Common myeloid progenitor, CD34-positive (primary cell): ENCODE results near the gene PDE4B.

ENCODE experiments used
- CTCF ChIA-PET: fragments of 350-600 bp; sonication (Branson Sonifier 250); formaldehyde crosslinking; loops from one replicate; lab custom pipeline; 2021; ENCODE audit warnings: antibody characterized with exemption; lab: Charles Lee
- POLR2A ChIA-PET: fragments of 350-600 bp; sonication (Branson Sonifier 250); formaldehyde crosslinking; loops from one replicate; lab custom pipeline; 2021; ENCODE audit warnings: antibody characterized with exemption; lab: Charles Lee
- DNase-seq, 3 donors: peaks; one replicate each; pipeline versions ENCODE4 v3.0.0 to v3.0.0-alpha.2; 2013
- H3K27ac ChIP-seq, 2 experiments: 1 replicate in 1 of 2; 2 replicates in 1 of 2; pipeline ENCODE4 v1.7.0; 2013; ENCODE audit warnings: inconsistent platforms in 2 of 2, low read length in 2 of 2, mild to moderate bottlenecking in 2 of 2, low read depth in 1 of 2, moderate library complexity in 1 of 2; ENCODE audit not compliant: severe bottlenecking in 2 of 2, insufficient read depth in 1 of 2, poor library complexity in 1 of 2
- H3K27me3 ChIP-seq, 5 experiments: replicated peaks in 2 of 5; 1 replicate in 3 of 5; 2 replicates in 2 of 5; pipeline versions ENCODE4 v1.6.1 to v1.7.0; 2013; ENCODE audit warnings: low read length in 4 of 5, mild to moderate bottlenecking in 2 of 5, moderate library complexity in 2 of 5, inconsistent platforms in 1 of 5; ENCODE audit not compliant: insufficient read depth in 5 of 5, control insufficient read depth in 4 of 5
- H3K36me3 ChIP-seq, 4 experiments: 1 replicate in 2 of 4; 2 replicates in 2 of 4; pipeline versions ENCODE4 v1.6.1 to v1.7.0; 2013; ENCODE audit warnings: low read length in 3 of 4, control low read depth in 1 of 4, mild to moderate bottlenecking in 1 of 4; ENCODE audit not compliant: control insufficient read depth in 4 of 4, insufficient read depth in 4 of 4
- H3K4me1 ChIP-seq, 4 experiments: 1 replicate in 3 of 4; 2 replicates in 1 of 4; pipeline versions ENCODE4 v1.6.1 to v1.7.1; 2013; ENCODE audit warnings: low read length in 3 of 4, mild to moderate bottlenecking in 3 of 4, control low read depth in 1 of 4, inconsistent platforms in 1 of 4, moderate library complexity in 1 of 4; ENCODE audit not compliant: control insufficient read depth in 4 of 4, insufficient read depth in 4 of 4; ENCODE audit errors: control extremely low read depth in 1 of 4
- H3K4me3 ChIP-seq, 7 experiments: 1 replicate in 4 of 7; 2 replicates in 3 of 7; pipeline versions ENCODE4 v1.5.1 to v1.7.0; 2013; ENCODE audit warnings: mild to moderate bottlenecking in 7 of 7, low read length in 6 of 7, moderate library complexity in 6 of 7, inconsistent platforms in 2 of 7, low read depth in 2 of 7, control low read depth in 1 of 7; ENCODE audit not compliant: insufficient read depth in 4 of 7, control insufficient read depth in 1 of 7; ENCODE audit errors: extremely low read depth in 1 of 7
- H3K9me3 ChIP-seq, 5 experiments: 1 replicate in 4 of 5; 2 replicates in 1 of 5; pipeline versions ENCODE4 v1.6.1 to v1.7.1; 2013; ENCODE audit warnings: low read length in 4 of 5, mild to moderate bottlenecking in 2 of 5, inconsistent platforms in 1 of 5, low read depth in 1 of 5, moderate library complexity in 1 of 5; ENCODE audit not compliant: control insufficient read depth in 4 of 5, insufficient read depth in 2 of 5; ENCODE audit errors: control extremely low read depth in 1 of 5
- WGBS: methylation state at CpG from one replicate; pipeline ENCODE4 v1.1.5; 2013; ENCODE audit not compliant: insufficient coverage; 5-methylcytosine and 5-hydroxymethylcytosine counted together

PDE4B gene

DNA sequence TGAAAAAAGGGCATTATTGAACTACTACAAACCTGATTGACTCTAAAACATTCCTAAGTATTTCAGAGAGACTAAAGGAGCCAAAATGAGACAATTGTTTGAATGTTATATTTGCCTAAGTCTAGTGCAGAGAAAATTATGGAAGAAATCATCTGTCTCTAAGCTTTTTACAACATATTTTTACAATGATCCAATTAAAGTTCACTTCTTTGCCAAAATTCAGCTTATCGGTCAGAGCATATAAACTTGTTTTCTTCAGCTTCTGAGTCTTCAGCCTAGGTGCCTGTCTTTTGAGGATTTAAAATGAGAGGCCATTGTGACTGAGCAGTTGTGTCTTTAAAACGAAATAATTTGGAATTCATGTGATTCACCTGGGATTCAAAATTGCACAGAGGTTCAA lies 560.1 kb downstream of the PDE4B start:
- POLR2A ChIA-PET, result no interaction called here
- no peak overlapping the region for H3K4me3 ChIP-seq
- CTCF ChIA-PET, result interaction anchor here (0.6 to 4.6 kb wide), 8 partner anchors 9 to 110 kb away, joined by 3 to 28 read pairs (median 8); no protein-coding TSS in a partner anchor
- WGBS, result 90% methylated on average over 1 of the region's 2 CpGs
- H3K27me3 ChIP-seq, result no peaks in the 10 kb centered on the region
- no peaks in the 10 kb centered on the region for H3K9me3 ChIP-seq
- peaks cover 34 to 54% (median 46%) of the 10 kb centered on the region in 4 experiments for H3K4me1 ChIP-seq
- no peak overlapping the region for H3K27ac ChIP-seq
- DNase-seq, result no peak
- H3K36me3 ChIP-seq, result peaks cover 0 to 12% (median 4%) of the 10 kb centered on the region in 4 experiments

DNA sequence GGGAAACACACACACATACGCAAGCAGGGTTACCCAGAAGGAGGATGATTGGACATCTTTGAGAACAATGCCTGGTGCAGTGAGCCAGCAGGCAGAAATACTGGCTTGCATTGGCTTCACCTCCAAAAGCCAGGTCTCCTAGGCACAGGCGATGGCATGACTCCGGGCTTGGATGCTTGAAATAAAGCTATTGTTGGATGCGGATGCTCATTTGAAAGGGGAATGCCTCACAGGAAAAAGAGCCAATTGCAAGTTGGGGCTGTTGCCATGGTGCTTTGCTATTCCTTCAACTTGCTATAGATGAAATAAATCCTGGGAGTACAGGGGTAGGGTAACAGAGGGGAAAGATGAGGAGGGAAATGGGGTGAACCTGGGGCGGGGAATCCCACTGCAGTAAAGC lies 560.6 kb downstream of the PDE4B start:
- H3K4me3 ChIP-seq, result no peak overlapping the region
- ChIA-PET POLR2A (no interaction called here), CTCF (interaction anchor here (0.6 to 4.6 kb wide), 8 partner anchors 9 to 96 kb away, joined by 3 to 28 read pairs (median 4); no protein-coding TSS in a partner anchor)
- H3K9me3 ChIP-seq, result no peaks in the 10 kb centered on the region
- peaks cover 0 to 12% (median 6%) of the 10 kb centered on the region in 4 experiments for H3K36me3 ChIP-seq
- peaks cover 34 to 51% (median 44%) of the 10 kb centered on the region in 4 experiments for H3K4me1 ChIP-seq
- H3K27ac ChIP-seq, result no peak overlapping the region
- DNase-seq, result no peak
- H3K27me3 ChIP-seq, result no peaks in the 10 kb centered on the region
- 100% methylated on average over 1 of the region's 5 CpGs for WGBS

GRCh38 chr1:66354311-66355201 lies 561.9 kb downstream of the PDE4B start:
- Histone ChIP-seq H3K9me3 (no peaks in the 10 kb centered on the region), H3K36me3 (peaks cover 0 to 12% (median 6%) of the 10 kb centered on the region in 4 experiments), H3K4me1 (peaks cover 28 to 45% (median 37%) of the 10 kb centered on the region in 4 experiments), H3K27ac (no peak overlapping the region), H3K27me3 (no peaks in the 10 kb centered on the region), H3K4me3 (no peak overlapping the region)
- ChIA-PET POLR2A (no interaction called here), CTCF (interaction anchor here (0.7 to 4.5 kb wide), 6 partner anchors 11 to 95 kb away, joined by 3 to 17 read pairs (median 3); no protein-coding TSS in a partner anchor)
- WGBS, result 100% methylated on average over 2 of the region's 5 CpGs
- no peak for DNase-seq

GRCh38 chr1:66355756-66356155 lies 563.1 kb downstream of the PDE4B start:
- no peak for DNase-seq
- Histone ChIP-seq H3K9me3 (no peaks in the 10 kb centered on the region), H3K27ac (no peak overlapping the region), H3K4me1 (peaks cover 19 to 38% (median 30%) of the 10 kb centered on the region in 4 experiments), H3K36me3 (peaks cover 0 to 12% (median 6%) of the 10 kb centered on the region in 4 experiments), H3K27me3 (no peaks in the 10 kb centered on the region), H3K4me3 (no peak overlapping the region)
- CTCF ChIA-PET, result interaction anchor here (1.1 to 1.6 kb wide), 3 partner anchors 90 to 113 kb away, joined by 3 to 6 read pairs (median 4); no protein-coding TSS in a partner anchor
- no CpG with 5 or more reads among the region's 1 CpG for WGBS
- POLR2A ChIA-PET, result no interaction called here

- Histone ChIP-seq H3K4me3 (no peak overlapping the region), H3K9me3 (no peaks in the 10 kb centered on the region), H3K4me1 (peaks cover 14 to 29% (median 22%) of the 10 kb centered on the region in 4 experiments), H3K36me3 (peaks cover 2 to 14% (median 8%) of the 10 kb centered on the region in 4 experiments), H3K27me3 (no peaks in the 10 kb centered on the region), H3K27ac (no peak overlapping the region)
- no peak for DNase-seq
- ChIA-PET POLR2A (no interaction called here), CTCF (interaction anchor here (0.7 to 1.7 kb wide), 6 partner anchors 26 to 104 kb away, joined by 3 to 5 read pairs (median 4); no protein-coding TSS in a partner anchor)
- WGBS, result 95% methylated on average over 2 of the region's 2 CpGs
Observed at GRCh38 chr1:66356605-66357004, 563.9 kb downstream of the PDE4B start.

GRCh38 chr1:66357021-66357420 lies 564.3 kb downstream of the PDE4B start:
- H3K4me1 ChIP-seq, result peaks cover 10 to 25% (median 18%) of the 10 kb centered on the region in 4 experiments
- no peaks in the 10 kb centered on the region for H3K27me3 ChIP-seq
- POLR2A ChIA-PET, result no interaction called here
- no peak overlapping the region for H3K27ac ChIP-seq
- DNase-seq, result no peak
- CTCF ChIA-PET, result interaction anchor here (1.0 to 2.4 kb wide), 6 partner anchors 27 to 104 kb away, joined by 3 to 9 read pairs (median 4); no protein-coding TSS in a partner anchor
- H3K36me3 ChIP-seq, result peaks cover 7 to 18% (median 11%) of the 10 kb centered on the region in 4 experiments
- no peaks in the 10 kb centered on the region for H3K9me3 ChIP-seq
- 94% methylated on average over 2 of the region's 4 CpGs for WGBS
- H3K4me3 ChIP-seq, result no peak overlapping the region
